Thyroid gland (tissue), 4 donors: ENCODE results near the gene PPP2R5D. TPM values are rescaled to one million over a fixed set of nuclear protein-coding genes. Genes with fewer than 3 reads are reported as not detected.
A peak's percentile ranks its signal among the peaks of the same experiment; 100 is the strongest.

Experiments used
- DNase-seq, 2 donors: peaks; one replicate each; pipeline ENCODE4 v3.0.0-alpha.2; 2019
- H3K27ac ChIP-seq, 3 donors: fragments of 200-600 bp; sonication (generic); 1 replicate in 2 of 3; 2 replicates in 1 of 3; pipeline ENCODE4 v1.5.1; 2016 to 2019; ENCODE audit warnings: mild to moderate bottlenecking in 1 of 3, moderate library complexity in 1 of 3
- H3K27me3 ChIP-seq: fragments of 200-600 bp; sonication (generic); one replicate; pipeline ENCODE4 v1.5.1; 2019
- H3K36me3 ChIP-seq, 2 donors: fragments of 200-600 bp; sonication (generic); one replicate each; pipeline ENCODE4 v1.5.1; 2016 to 2019
- H3K4me1 ChIP-seq, 2 donors: fragments of 200-600 bp; sonication (generic); one replicate each; pipeline ENCODE4 v1.5.1; 2017 to 2019
- H3K4me3 ChIP-seq, 3 donors: fragments of 200-600 bp; sonication (generic); replicated peaks in 1 of 3; 1 replicate in 2 of 3; 2 replicates in 1 of 3; pipeline ENCODE4 v1.5.1; 2016; ENCODE audit warnings: mild to moderate bottlenecking in 1 of 3
- H3K9me3 ChIP-seq: fragments of 200-600 bp; sonication (generic); one replicate; pipeline ENCODE4 v1.5.1; 2017
- CTCF ChIP-seq, 6 experiments: fragments of 200-600 bp in 3 of 6; fragments of 450-650 bp in 3 of 6; sonication (generic) in 3 of 6; IDR thresholded peaks; one replicate each; pipeline ENCODE4 v1.5.1; 2016 to 2019; ENCODE audit warnings: antibody characterized with exemption in 6 of 6, mild to moderate bottlenecking in 2 of 6, inconsistent platforms in 1 of 6, moderate library complexity in 1 of 6
- POLR2A ChIP-seq, 2 donors: fragments of 450-650 bp; IDR thresholded peaks; one replicate each; pipeline ENCODE4 v1.6.1; 2017; ENCODE audit warnings: antibody characterized with exemption in 2 of 2, mild to moderate bottlenecking in 2 of 2, moderate library complexity in 1 of 2
- WGBS, 2 donors: methylation state at CpG; one replicate each; pipeline ENCODE4 v1.1.5; 2017; 5-methylcytosine and 5-hydroxymethylcytosine counted together
- intact Hi-C: fragments of 100-400 bp; cut with DNase I; formaldehyde crosslinking; loops from one replicate; pipeline ENCODE4 v1.15.1; 2023
- total RNA-seq, 4 donors: library from RNA; depleted of rRNA; stranded (reverse); fragments of >200 nt; gene quantifications; one replicate each; pipeline ENCODE4 v1.2.3, GENCODE V29; 2016

Gene PPP2R5D
- total RNA-seq, 4 donors from 2014 or later, result 22.8 to 47.0 (median 28.2) TPM

- WGBS, 2 donors, result 7 to 14% methylated on average over 7 to 14 of the region's 62 CpGs
- peaks cover 0 to 5% of the 10 kb centered on the region in 2 donors for H3K36me3 ChIP-seq
- peak in 1 of 2 donors; percentile 65 for TF ChIP-seq POLR2A (IDR thresholded peaks at IDR 0.05)
- TF ChIP-seq CTCF (IDR thresholded peaks at IDR 0.05), result no peak
- no peaks in the 10 kb centered on the region for H3K9me3 ChIP-seq
- peak; percentile 89 to 91 for DNase-seq
- no peak within 1 kb of the TSS for H3K27ac ChIP-seq
- peak within 1 kb of the TSS; percentile 0 to 53 (median 37) for H3K4me3 ChIP-seq
- no peaks in the 10 kb centered on the region for H3K27me3 ChIP-seq
- intact Hi-C loops, result no loop called here
- H3K4me1 ChIP-seq, result peaks cover 5 to 16% of the 10 kb centered on the region in 2 donors
These were observed 23.9 kb upstream of the PPP2R5D start, which contains the start of gene GNMT for GRCh38 chr6:42960243-42961019. Gene GNMT (plus strand): TSS chr6:42960754. CDS start chr6:42960768, 14 bp downstream.

- TF ChIP-seq POLR2A (IDR thresholded peaks at IDR 0.05) (no peak), CTCF (IDR thresholded peaks at IDR 0.05) (no peak)
- H3K9me3 ChIP-seq, result no peaks in the 10 kb centered on the region
- no peak overlapping the region for H3K27ac ChIP-seq
- H3K4me1 ChIP-seq, result peaks cover 5 to 16% of the 10 kb centered on the region in 2 donors
- intact Hi-C loops, result no loop called here
- peak overlapping the region; percentile 0 to 53 (median 37) for H3K4me3 ChIP-seq
- DNase-seq, result no peak
- H3K27me3 ChIP-seq, result no peaks in the 10 kb centered on the region
- WGBS, 2 donors, result 37 to 41% methylated on average over 11 to 12 of the region's 15 CpGs
- peaks cover 6% of the 10 kb centered on the region in 2 donors for H3K36me3 ChIP-seq
These were observed 23.3 kb upstream of the PPP2R5D start for GRCh38 chr6:42961020-42961470.

GRCh38 chr6:42962096-42962495 lies 22.3 kb upstream of the PPP2R5D start:
- Histone ChIP-seq H3K27ac (no peak overlapping the region), H3K36me3 (peaks cover 7 to 10% of the 10 kb centered on the region in 2 donors), H3K9me3 (no peaks in the 10 kb centered on the region), H3K4me1 (peaks cover 5 to 16% of the 10 kb centered on the region in 2 donors), H3K4me3 (no peak overlapping the region), H3K27me3 (no peaks in the 10 kb centered on the region)
- intact Hi-C loops, result no loop called here
- WGBS, 2 donors, result 81 to 89% methylated on average over 12 of the region's 12 CpGs
- no peak for DNase-seq
- no peak for TF ChIP-seq CTCF (IDR thresholded peaks at IDR 0.05)
- TF ChIP-seq POLR2A (IDR thresholded peaks at IDR 0.05), result no peak

GRCh38 chr6:42962502-42963178 lies 21.7 kb upstream of the PPP2R5D start:
- H3K36me3 ChIP-seq, result peaks cover 10 to 12% of the 10 kb centered on the region in 2 donors
- H3K4me1 ChIP-seq, result peaks cover 5 to 16% of the 10 kb centered on the region in 2 donors
- no peak for DNase-seq
- TF ChIP-seq CTCF (IDR thresholded peaks at IDR 0.05) (no peak), POLR2A (IDR thresholded peaks at IDR 0.05) (no peak)
- H3K27ac ChIP-seq, result no peak overlapping the region
- no peaks in the 10 kb centered on the region for H3K9me3 ChIP-seq
- WGBS, 2 donors, result 94 to 96% methylated on average over 13 of the region's 13 CpGs
- no peaks in the 10 kb centered on the region for H3K27me3 ChIP-seq
- intact Hi-C loops, result no loop called here
- no peak overlapping the region for H3K4me3 ChIP-seq
